Measurements from ENCODE around the gene LRRC73. TPM values are rescaled to one million over a fixed set of nuclear protein-coding genes. Genes with fewer than 3 reads are reported as not detected.

LRRC73 gene
- total and polyA plus RNA-seq, 2 of the 8 experiments (the other 6 are each of a cell fraction or from before 2014, with no cell fraction given), result 0.24 to 0.26 TPM

DNA sequence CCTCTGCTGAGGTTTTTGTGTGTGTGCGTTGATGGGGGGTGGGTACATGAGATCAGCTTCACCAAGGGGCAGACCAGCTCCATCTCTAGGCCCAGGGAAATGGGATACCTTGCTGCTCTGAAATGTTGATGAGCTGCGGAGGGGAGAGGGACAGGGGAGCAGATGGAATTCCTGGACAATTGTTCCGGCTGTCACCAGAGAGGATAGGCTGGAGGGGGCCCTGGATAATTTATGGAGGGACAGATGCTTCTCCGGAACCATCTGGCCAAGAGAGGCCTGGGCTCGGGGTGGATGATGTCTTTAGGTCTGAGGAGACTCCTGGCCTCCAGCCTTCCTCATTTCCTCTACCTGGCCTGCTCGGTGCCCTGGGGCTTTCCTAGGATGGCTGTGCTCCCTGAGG is 34.6 kb downstream of the LRRC73 start:
- CTCF ChIA-PET (ENCODE audit: partially characterized antibody), result interaction anchor here (0.6 to 32.9 kb wide), 7 partner anchors 11 to 205 kb away, joined by 3 to 536 read pairs (median 3); partner anchors contain the start of gene LRRC73
- no peak overlapping the region for H2BK5ac ChIP-seq (ENCODE audit: low read depth, low read length)
- no peak overlapping the region for H3K4me2 ChIP-seq (ENCODE audit: insufficient read depth in 1 of 2, low read depth in 2 of 2, low read length in 2 of 2)
- TF ChIP-seq NANOG (IDR thresholded peaks at IDR 0.05; ENCODE audit: insufficient read depth, low read depth, low read length, poor library complexity, severe bottlenecking) (no peak), ZNF274 (IDR thresholded peaks at IDR 0.05; ENCODE audit: borderline replicate concordance, extremely low read depth, low read length) (no peak), RAD21 (IDR thresholded peaks at IDR 0.05 in 1 of 2, conservative IDR thresholded peaks at IDR 0.05 in 1 of 2; ENCODE audit: low read depth in 2 of 2, low read length in 2 of 2) (no peak), BCL11A (IDR thresholded peaks at IDR 0.05; ENCODE audit: low read depth in 2 of 2, low read length in 2 of 2) (no peak), BACH1 (IDR thresholded peaks at IDR 0.05; ENCODE audit: low read length) (no peak), TAF1 (IDR thresholded peaks at IDR 0.05; ENCODE audit: low read depth, low read length) (no peak), SP4 (IDR thresholded peaks at IDR 0.05; ENCODE audit: low read length) (no peak), FOSL1 (IDR thresholded peaks at IDR 0.05; ENCODE audit: insufficient read depth, low read depth, low read length) (no peak), GABPA (IDR thresholded peaks at IDR 0.05; ENCODE audit: borderline replicate concordance, insufficient read depth, low read length) (no peak), KDM5A (IDR thresholded peaks at IDR 0.05; ENCODE audit: low read length) (no peak), YY1 (IDR thresholded peaks at IDR 0.05; ENCODE audit: low read depth, low read length) (no peak), SUZ12 (IDR thresholded peaks at IDR 0.05; ENCODE audit: low read length) (no peak), NRF1 (IDR thresholded peaks at IDR 0.05; ENCODE audit: low read depth, low read length) (no peak), SIN3A (conservative IDR thresholded peaks at IDR 0.05 in 1 of 2, IDR thresholded peaks at IDR 0.05 in 1 of 2; ENCODE audit: low read depth in 1 of 2, low read length in 2 of 2) (no peak)

More for the DNA sequence above, 34.6 kb downstream of the LRRC73 start:
- Histone ChIP-seq H3K14ac (ENCODE audit: insufficient read length) (no peak overlapping the region), H3K4me3 (ENCODE audit: extremely low read depth in 1 of 4, insufficient read depth in 2 of 4, low read depth in 3 of 4, low read length in 4 of 4) (no peak overlapping the region), H4K5ac (ENCODE audit: insufficient read length, low read depth, low read length) (no peak overlapping the region), H4K8ac (ENCODE audit: extremely low read depth, insufficient read depth, low read length) (no peak overlapping the region), H2BK20ac (ENCODE audit: low read length) (no peak overlapping the region), H3K9ac (replicated peaks in 1 of 4; ENCODE audit: extremely low read depth in 1 of 4, low read depth in 3 of 4, low read length in 3 of 4) (no peak overlapping the region), H3K27ac (ENCODE audit: low read depth, low read length) (no peak overlapping the region), H4K20me1 (replicated peaks in 1 of 2; ENCODE audit: control insufficient read depth in 1 of 2, insufficient read depth in 2 of 2, low read length in 2 of 2) (no peaks in the 10 kb centered on the region), H3K9me3 (ENCODE audit: insufficient read depth in 2 of 2, low read depth in 1 of 2, low read length in 1 of 2) (no peaks in the 10 kb centered on the region), H3K36me3 (ENCODE audit: control insufficient read depth in 2 of 4, insufficient read depth in 4 of 4, low read length in 3 of 4) (no peaks in the 10 kb centered on the region), H3K23me2 (ENCODE audit: low read depth, low read length) (peaks cover 4% of the 10 kb centered on the region; the same call in 1 of the 2 replicates), H2BK120ac (replicated peaks; ENCODE audit: low read depth, low read length) (no peak overlapping the region), H3K27me3 (replicated peaks in 1 of 4; ENCODE audit: control insufficient read depth in 3 of 4, extremely low read depth in 1 of 4, insufficient read depth in 3 of 4, low read length in 3 of 4) (no peaks in the 10 kb centered on the region), H2AK5ac (ENCODE audit: low read depth, low read length) (no peak overlapping the region), H3K23ac (ENCODE audit: insufficient read length) (no peak overlapping the region), H2AFZ (ENCODE audit: low read length) (no peak overlapping the region), H2BK15ac (ENCODE audit: low read length) (no peak overlapping the region), H3K4me1 (replicated peaks in 1 of 4; ENCODE audit: control insufficient read depth in 3 of 4, insufficient read depth in 4 of 4, low read length in 3 of 4) (peaks cover 0 to 7% (median 6%) of the 10 kb centered on the region in 4 experiments; a peak in 5 of 7 replicates), H4K91ac (replicated peaks; ENCODE audit: insufficient read length, low read length) (peak overlapping the region; percentile 27), H3K56ac (replicated peaks; ENCODE audit: insufficient read length, low read depth, low read length) (no peak overlapping the region), H3K79me2 (ENCODE audit: control insufficient read depth in 1 of 2, insufficient read depth in 2 of 2, low read length in 2 of 2) (peaks cover 14 to 27% of the 10 kb centered on the region in 2 experiments), H3K79me1 (ENCODE audit: low read depth, low read length) (peaks cover 5% of the 10 kb centered on the region; the same call in 1 of the 2 replicates), H2BK12ac (ENCODE audit: low read depth, low read length) (peak overlapping the region; percentile 60; the same call in 1 of the 2 replicates), H3K18ac (ENCODE audit: extremely low read depth, low read length) (no peak overlapping the region), H3K4ac (replicated peaks; ENCODE audit: insufficient read length, low read depth, low read length) (no peak overlapping the region)
- no peak for FAIRE-seq
- WGBS, 2 experiments (ENCODE audit: extremely low coverage in 1 of 2, insufficient coverage in 1 of 2, insufficient read length in 1 of 2, insufficient replicate concordance in 2 of 2, low coverage in 1 of 2, low lambda C conversion rate in 2 of 2, missing lambda C conversion rate in 1 of 2), result 90% methylated on average over 6 of the region's 6 CpGs; no CpG with 5 or more reads in 1 of the 2 experiments
- POLR2A ChIA-PET (ENCODE audit: partially characterized antibody), result interaction anchor here (1.0 to 1.3 kb wide), 2 partner anchors 11 to 497 kb away, joined by 3 read pairs; partner anchors contain the start of gene PEX6
- no peak for DNase-seq (ENCODE audit: low read depth in 1 of 2, low spot score in 2 of 2)
